GM18499 (cell line): Measurements from ENCODE around the gene ING3.
"Not testable (repeated sequence)": the region's sequence is repeated elsewhere in the genome, so short reads cannot be mapped to it uniquely, and the experiment has no call there.

ENCODE experiments used
- ATAC-seq: cut with Tn5 transposase; IDR thresholded peaks from one replicate; pipeline ENCODE4 v1.9.1; 2021; ENCODE audit warnings: moderate number of reproducible peaks; ENCODE audit not compliant: insufficient read depth, unreplicated experiment

Gene ING3

DNA sequence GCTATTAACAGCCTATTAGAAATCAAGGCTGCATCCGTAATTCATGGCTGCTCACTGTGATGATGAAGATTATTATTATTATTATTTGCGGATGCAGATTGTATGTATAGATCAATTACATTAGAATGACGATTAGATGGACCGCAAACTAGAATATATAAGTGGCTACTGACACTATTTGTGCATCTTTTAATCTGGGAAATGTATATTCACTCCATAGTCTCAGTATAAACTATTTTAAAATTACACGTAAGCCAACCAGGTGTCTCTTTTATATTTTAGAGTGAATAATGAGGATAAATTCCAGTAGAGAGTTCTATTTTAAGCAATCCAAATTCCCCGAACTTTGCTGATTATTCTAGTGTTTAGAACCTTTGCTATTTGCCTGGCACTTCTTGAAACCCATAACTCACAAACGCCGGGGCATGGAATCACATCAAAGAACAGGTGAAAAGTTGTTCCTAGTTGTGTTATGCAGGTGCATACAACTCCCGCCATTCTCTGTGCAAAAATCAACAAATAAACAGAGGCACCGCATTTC lies 509 bp upstream of the ING3 start:
- no peak for ATAC-seq

DNA sequence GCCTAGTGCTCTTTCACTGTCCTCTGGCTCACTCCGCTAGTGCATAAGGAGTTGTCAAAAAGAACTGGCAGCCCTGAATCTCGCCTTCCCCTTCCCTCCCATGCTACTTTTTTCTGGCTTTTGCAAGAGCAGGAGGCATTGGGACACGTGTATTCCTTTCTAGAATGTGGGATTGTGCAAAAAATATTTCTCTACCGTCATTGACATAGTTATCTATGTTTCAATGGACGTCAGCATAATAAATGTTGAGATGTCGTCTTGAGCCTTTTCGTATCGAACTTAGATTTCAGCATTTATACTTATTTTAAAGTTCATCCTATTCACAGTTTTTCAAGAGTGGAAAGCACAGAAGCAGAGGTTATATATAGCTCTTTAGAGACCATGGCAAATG lies 727 bp downstream of the ING3 start:
- no peak for ATAC-seq

DNA sequence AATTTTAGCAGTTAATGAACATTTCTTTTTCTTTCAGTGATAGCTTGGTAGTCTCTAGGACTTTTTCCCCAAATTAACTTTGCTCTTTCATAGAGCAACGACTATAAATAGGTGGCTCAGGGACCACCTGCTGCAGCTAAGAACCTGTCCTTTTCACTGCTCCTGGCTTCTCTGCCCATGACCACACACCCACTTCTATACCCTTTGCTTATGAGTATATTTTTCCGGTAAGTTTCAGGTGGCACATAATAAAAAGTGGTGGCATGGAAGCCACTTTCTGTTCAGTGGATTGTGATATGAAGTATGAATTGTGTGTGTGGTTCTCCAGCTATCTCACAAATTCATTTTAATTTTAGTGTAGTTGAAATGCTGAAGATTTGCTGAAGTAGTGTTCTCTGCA lies 1.2 kb downstream of the ING3 start:
- no peak for ATAC-seq

DNA sequence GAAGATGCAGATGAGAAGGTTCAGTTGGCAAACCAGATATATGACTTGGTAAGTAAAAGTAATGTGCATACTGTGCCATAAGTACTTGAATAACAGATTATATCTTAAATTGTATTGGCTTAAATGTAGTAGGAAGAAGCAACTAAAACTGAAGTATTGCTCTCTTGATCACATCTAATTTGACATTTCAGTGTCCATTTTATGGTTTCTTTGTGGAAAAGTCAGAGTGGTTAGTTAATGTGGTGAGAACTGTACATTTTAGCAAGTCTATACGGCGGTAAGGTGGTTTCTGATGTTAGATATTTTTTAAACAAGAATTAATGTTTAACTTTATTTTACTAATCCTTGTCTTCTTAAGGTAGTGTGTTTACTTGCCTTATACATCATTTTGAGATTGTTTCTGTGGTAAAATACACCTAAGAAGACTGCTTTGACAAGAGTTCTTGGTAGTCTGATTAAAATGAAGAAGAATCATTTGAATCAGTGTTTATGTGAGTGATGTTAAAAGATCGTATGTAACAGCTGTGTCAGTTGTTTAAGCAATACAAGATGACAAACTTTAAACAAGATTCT lies 5.1 kb downstream of the ING3 start:
- no peak for ATAC-seq

DNA sequence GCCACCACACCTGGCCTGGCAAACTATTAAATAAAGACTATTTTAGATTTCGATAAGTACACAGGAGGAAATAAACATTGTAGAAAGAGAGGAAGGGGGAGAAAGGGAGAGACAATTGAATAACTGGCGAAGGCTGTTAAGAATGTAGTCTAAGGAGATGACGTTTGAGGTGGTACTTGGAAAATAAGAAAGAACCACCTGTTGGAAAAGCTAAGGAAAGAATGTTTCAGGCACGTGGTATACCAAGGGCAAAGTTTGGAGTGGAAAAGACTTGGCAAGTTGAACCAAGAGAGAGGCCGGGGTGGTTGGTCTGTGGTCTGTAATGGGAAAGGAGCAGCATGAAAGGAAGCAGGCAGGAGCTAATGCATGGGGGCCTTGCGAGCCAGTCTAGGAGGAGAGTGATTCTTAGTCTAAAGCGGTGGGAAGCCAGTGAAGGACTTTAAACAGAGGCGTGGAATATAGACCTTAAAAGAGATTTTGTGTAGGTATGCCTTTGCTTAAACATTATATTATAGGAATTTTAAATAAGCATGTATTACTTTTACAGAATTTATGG lies 9.4 kb downstream of the ING3 start:
- ATAC-seq, result no peak

DNA sequence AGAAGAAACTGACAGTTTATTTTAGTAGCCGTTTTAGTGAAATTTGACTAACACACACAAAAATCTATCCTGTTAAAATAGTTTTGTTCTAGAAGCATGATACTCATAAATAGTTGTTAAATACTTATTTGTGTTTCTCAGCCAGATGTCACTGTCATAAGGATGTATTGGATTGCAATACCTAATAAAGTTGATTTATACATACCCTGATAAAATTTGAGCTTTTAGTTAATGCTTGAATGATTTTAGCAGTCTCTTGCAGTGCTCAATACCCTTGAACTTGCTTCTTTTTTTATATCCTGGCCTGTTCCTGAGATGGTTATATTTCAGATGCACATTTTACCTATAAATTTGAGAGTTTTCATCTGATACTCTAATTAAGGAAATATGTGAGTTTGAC lies 10.1 kb downstream of the ING3 start:
- no peak for ATAC-seq

DNA sequence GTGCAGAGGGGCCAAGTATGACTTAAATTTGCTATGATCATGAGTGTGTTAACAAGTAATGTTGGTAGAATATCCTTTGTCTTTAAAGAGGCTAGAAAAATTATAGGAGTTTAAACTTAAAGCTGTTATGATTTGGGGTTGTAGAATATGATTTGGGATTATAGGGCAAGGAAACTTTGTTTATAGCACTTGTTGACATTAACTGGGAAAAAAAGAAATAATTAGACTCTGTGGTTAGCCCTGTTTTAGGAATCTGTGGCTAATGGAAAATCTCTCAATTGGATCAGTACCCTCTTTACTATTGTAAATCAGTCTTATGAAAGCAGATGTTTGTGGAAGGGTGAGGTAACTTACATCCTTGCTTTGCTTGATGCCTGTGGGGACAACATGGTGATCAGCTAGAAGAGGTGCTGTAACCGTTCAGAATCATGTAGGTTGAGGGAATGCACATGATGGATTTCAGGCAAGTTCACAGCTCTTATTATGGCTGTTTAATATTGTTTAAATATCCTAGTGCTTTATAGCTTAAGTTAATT lies 11.1 kb downstream of the ING3 start:
- no peak for ATAC-seq

DNA sequence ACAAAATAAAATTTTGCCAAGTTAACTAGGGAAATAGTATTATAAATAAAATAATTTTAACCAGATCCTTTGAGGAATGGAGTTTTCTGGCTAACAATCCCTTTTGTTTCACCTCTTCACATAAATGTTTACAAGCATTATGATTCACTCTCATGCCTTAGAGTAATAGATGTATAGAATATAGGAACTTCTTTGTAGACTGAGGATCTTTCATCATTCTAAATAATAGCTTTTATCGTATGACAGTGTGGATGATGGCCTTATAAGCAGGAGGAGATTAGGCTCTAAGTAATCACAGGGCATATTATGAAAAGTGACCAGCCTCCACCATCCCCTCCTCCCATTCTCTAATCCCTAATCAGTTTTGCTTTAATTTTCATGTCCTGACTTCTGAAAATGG lies 13.5 kb downstream of the ING3 start:
- no peak for ATAC-seq

DNA sequence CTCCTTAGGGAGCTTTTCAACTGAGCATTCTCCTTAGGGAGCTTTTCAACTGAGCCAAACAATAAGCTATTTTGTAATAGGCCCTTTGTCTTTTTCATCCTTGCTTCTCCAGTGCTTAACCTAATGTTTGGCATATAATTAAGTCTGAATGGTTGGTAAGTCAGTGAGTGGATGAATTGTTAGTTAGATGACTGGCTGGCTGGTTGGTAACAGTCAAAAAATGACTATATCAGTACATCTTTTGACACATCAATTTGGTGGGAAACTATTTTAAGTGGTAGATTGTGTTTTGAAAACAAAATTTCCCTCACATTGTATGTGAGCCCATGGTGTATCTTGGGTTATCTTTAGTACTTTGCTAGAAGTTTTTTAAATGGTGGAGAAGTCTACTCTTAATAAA lies 16.4 kb downstream of the ING3 start:
- no peak for ATAC-seq

DNA sequence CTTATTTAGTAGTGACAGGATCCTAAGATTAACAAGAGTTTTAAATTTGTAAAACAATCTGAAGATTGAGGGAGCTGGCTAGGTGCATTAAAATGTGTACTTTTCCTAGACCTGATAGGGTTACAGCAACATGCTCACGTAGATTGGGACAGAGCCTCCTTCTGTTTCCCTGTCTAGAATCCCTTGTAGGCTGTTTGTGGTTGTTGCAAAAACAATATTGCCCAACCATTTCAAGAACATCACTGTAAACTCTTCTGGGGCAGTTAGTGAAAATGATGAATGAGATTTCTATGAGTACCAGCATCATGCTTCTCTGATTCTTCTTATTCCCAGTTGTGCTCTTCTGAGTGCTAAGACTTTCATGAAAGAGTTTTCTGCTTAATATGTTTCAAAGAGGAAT lies 23.3 kb downstream of the ING3 start:
- no peak for ATAC-seq

DNA sequence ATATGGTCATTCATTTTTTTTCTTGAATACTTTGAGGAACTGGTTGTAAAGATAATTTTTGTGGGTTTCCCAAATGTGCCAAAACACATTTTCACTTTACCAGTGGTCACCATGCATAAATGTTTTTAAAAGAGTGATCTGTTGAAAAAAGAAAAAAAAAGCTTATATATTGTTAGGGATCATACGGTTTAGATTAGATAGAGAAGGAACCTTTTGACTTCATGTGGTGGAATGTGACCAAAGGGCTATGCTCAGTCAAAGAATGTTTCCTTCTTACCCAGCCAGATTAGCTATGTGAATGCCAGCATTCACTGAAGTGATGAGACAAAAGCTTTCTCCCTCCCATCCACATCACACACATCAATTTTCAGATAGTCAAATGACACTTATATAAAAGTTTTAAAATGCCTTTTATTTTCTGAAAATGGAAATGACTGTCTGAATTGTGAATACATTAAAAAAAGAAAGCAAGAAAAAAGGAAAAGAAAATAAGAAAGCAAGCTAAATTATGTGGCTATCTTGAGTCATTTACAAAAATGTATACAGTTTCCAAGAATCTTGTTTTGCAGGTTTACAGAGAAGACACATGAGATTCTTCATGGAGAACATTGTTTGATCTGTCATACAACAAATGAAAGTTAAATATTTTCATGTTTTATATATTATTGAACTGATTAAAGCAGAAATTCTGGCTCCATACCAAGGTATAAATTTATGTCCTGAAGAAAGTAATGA lies 29.4 kb downstream of the ING3 start:
- ATAC-seq, result no peak

DNA sequence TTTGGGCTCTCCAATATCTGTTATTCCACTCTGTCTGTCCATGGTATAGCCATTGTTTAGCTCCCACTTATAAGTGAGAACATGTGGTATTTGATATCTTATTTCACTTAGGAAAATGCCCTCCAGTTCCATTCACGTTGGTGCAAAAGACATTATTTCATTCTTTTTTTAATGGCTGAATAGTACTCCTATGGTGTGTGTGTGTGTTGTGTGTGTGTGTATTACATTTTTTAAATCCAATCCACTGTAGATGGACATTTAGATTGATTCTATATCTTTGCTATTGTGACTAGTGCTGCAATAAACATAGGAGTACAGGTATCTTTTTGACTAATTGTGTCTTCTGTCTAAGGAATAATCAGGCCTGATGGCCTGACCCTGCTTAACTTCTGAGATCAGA lies 30.5 kb downstream of the ING3 start:
- no peak for ATAC-seq

DNA sequence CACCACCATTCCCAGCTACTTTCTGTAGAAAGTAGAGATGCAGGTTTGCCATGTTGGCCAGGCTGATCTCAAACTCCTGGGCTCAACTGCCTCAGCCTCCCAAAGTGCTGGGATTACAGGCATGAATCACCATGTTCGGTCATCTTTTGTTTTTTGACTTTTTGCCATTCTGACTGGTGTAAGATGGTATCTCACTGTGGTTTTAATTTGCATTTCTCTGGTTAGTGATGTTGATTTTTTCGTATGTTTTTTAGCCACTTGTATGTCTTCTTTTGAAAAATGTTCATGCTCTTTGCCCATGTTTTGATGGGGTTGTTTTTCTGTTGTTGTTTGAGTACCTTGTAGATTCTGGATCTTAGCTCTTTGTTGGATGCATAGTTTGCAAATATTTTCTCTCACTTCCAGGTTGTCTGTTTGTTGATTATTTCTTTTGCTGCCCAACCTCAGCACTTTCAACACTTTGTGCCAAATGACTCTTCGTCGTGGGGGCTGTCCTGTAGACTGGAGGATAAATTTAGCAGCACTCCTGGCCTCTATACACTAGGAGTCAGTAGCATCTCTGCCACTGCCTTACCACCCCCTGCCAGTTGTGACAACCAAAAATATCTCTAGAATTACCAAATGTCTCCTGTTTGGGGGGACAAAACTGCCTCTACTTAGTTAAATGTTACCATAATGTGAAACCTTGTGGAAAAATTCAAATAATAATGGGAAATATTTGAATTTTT lies 31.5 kb downstream of the ING3 start:
- no peak for ATAC-seq

DNA sequence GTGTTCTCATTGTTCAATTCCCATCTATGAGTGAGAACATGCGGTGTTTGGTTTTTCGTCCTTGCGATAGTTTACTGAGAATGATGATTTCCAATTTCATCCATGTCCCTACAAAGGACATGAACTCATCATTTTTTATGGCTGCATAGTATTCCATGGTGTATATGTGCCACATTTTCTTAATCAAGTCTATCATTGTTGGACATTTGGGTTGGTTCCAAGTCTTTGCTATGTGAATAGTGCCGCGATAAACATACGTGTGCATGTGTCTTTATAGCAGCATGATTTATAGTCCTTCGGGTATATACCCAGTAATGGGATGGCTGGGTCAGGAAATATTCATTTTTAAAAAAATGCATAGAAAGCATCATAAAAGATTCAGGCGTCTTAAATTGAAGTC lies 33.0 kb downstream of the ING3 start:
- not testable (repeated sequence) for ATAC-seq

DNA sequence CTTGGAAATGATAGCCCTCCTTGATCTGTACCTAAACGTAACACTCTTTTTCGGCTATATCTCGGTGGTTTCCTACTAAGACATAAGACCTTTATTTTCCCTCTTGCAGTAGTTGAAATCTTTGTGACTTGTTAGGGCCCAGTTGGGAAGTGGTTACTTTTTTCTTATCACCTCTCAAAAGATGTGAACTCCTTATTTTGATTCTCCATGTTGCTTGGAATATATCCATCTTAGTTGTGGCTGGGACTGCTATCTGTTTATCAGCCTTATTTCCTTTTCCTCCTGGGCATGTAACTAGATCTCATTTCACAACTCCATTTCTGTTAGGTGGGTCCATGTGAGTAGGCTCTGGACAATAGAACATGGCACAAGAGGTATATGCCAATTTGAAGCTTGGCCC lies 33.8 kb downstream of the ING3 start:
- no peak for ATAC-seq

DNA sequence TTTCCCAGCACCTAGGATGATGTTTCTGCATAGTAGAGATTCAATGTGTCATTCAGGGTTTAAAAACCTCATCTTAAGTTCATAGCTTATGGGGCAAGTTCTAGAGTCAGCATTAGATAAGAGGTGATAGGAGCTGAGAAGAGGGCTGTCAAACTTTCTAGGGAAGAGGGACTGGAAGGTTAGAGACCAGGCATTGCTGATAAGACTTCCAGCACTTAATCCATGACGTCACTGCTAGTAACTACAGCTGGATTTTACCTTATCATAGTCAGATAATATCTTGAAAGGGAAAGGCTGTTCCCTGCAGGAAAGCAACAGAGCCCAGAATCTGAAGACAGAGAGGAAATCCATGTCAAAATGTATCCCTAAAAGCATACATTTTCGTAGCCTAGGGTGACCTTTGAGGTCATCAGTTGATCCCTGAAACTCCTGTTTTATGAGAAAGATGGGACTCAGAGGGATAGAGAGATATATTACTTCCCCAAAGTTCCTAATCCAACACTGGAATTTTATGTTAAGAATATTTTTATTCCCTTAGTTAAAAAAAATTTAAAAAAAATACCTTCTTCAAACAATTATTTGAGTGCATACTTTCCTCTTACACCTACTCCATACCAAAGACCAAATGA lies 34.7 kb downstream of the ING3 start:
- ATAC-seq, result no peak

DNA sequence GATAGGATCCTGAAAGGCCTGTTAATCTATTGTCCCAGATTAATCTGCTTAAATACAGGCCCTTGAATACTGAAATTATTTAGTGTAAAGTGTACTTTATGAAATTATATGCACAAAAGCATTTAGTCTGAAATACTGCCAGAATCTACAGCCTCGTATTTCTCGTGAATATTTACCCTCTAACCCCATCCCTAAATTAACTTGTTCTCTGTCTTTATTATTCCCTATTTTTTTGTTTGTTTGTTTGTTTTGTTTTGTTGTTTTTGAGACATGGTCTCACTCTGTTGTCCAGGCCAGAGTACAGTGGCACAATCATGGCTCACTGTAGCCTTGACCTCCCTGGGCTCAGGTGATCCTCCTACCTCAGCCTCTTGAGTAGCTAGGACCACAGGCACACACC lies 35.3 kb downstream of the ING3 start:
- ATAC-seq, result no peak

DNA sequence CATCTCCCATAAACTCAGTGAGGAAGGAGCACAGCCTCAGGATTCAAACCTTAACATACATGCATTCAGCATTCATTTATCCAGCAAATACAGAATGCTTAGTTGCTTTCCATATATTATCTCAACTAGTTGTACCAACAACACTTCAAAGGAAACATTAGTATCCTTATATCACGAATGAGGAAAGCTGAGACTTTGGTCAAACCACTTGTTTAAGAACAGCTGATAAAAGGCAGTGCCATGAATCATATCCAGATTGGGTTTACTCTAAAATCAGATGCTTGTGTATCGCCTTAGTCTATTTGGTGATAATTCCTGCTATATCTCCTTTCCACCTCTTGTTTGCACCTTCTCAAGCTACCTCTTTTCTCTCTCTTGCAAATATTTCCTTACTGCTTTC lies 36.1 kb downstream of the ING3 start:
- no peak for ATAC-seq

DNA sequence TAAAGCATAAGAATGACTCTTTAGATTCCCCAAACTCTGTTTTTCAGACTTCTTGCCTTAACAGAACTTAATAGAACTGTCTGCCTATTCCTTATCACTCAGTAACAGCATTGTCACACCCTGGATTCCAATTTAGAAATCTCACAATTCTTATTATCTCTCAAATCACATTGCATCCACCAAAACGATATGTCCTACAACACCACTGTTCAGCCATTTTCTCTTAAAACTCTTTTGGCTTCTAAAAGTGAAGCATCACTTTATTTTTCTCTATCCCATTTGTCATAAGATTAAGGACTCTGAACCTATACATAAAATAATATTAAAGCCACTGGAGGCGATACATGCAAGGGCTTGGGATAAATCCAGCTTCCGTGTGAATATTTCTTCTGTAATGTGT lies 36.7 kb downstream of the ING3 start:
- ATAC-seq, result no peak
